Stimulated activated CD4-positive, alpha-beta T cell treated with anti-CD3 and anti-CD28 coated beads, Interleukin-4, amount 100 ng/mL, for 1 hour (primary cell): ENCODE measurements around the gene CFAP77.
"Not testable (repeated sequence)": the region's sequence is repeated elsewhere in the genome, so short reads cannot be mapped to it uniquely, and the experiment has no call there.

Source experiments
- DNase-seq: peaks from one replicate; pipeline ENCODE4 v3.0.0-alpha.2; 2020

The CFAP77 gene

GRCh38 chr9:132409828-132410528 lies at the start of gene CFAP77:
TSS of gene CFAP77 (plus strand) at chr9:132410211. CDS start at chr9:132410272, 61 bp downstream.
- peak; percentile 48 for DNase-seq

- no peak for DNase-seq
Measured at GRCh38 chr9:132364068-132364467, 45.9 kb upstream of the CFAP77 start.

GRCh38 chr9:132365986-132366385 lies 44.0 kb upstream of the CFAP77 start:
- DNase-seq: no peak

GRCh38 chr9:132366481-132366880 lies 43.5 kb upstream of the CFAP77 start:
- no peak for DNase-seq

- no peak for DNase-seq
Measured at GRCh38 chr9:132367613-132368313, 42.2 kb upstream of the CFAP77 start.

- no peak for DNase-seq
Measured at GRCh38 chr9:132369421-132369820, 40.6 kb upstream of the CFAP77 start.

GRCh38 chr9:132370592-132370991 lies 39.4 kb upstream of the CFAP77 start:
- DNase-seq: no peak

GRCh38 chr9:132372177-132373095 lies 37.6 kb upstream of the CFAP77 start:
- DNase-seq: no peak

GRCh38 chr9:132377769-132378168 lies 32.2 kb upstream of the CFAP77 start:
- DNase-seq: not testable (repeated sequence)

- not testable (repeated sequence) for DNase-seq
Measured at GRCh38 chr9:132378416-132378815, 31.6 kb upstream of the CFAP77 start.

GRCh38 chr9:132381966-132382541 lies 28.0 kb upstream of the CFAP77 start:
- DNase-seq: no peak

- no peak for DNase-seq
Measured at GRCh38 chr9:132383462-132383883, 26.5 kb upstream of the CFAP77 start.

GRCh38 chr9:132384376-132384775 lies 25.6 kb upstream of the CFAP77 start:
- no peak for DNase-seq

GRCh38 chr9:132387133-132387532 lies 22.9 kb upstream of the CFAP77 start:
- DNase-seq: no peak

- DNase-seq: no peak
Measured at GRCh38 chr9:132390966-132391365, 19.0 kb upstream of the CFAP77 start.

- no peak for DNase-seq
Measured at GRCh38 chr9:132391449-132391848, 18.6 kb upstream of the CFAP77 start.

GRCh38 chr9:132395560-132395959 lies 14.5 kb upstream of the CFAP77 start:
- no peak for DNase-seq

- DNase-seq: no peak
Measured at GRCh38 chr9:132401824-132402223, 8.2 kb upstream of the CFAP77 start.

- no peak for DNase-seq
Measured at GRCh38 chr9:132404228-132404881, 5.7 kb upstream of the CFAP77 start.

GRCh38 chr9:132406554-132407122 lies 3.4 kb upstream of the CFAP77 start, which contains the start of gene TTF1:
TSS of gene TTF1 (minus strand) at chr9:132406840. CDS start at chr9:132402821, 4,019 bp downstream.
- DNase-seq: peak; percentile 94

- no peak for DNase-seq
Measured at GRCh38 chr9:132407196-132407595, 2.8 kb upstream of the CFAP77 start.

GRCh38 chr9:132408521-132408920 lies 1.5 kb upstream of the CFAP77 start:
- DNase-seq: no peak
